Measurements from ENCODE around the gene RANBP10. TPM values are rescaled to one million over a fixed set of nuclear protein-coding genes. Genes with fewer than 3 reads are reported as not detected.

RANBP10 gene
- total RNA-seq, 1 donor from 2014 or later = 21.7 TPM

DNA sequence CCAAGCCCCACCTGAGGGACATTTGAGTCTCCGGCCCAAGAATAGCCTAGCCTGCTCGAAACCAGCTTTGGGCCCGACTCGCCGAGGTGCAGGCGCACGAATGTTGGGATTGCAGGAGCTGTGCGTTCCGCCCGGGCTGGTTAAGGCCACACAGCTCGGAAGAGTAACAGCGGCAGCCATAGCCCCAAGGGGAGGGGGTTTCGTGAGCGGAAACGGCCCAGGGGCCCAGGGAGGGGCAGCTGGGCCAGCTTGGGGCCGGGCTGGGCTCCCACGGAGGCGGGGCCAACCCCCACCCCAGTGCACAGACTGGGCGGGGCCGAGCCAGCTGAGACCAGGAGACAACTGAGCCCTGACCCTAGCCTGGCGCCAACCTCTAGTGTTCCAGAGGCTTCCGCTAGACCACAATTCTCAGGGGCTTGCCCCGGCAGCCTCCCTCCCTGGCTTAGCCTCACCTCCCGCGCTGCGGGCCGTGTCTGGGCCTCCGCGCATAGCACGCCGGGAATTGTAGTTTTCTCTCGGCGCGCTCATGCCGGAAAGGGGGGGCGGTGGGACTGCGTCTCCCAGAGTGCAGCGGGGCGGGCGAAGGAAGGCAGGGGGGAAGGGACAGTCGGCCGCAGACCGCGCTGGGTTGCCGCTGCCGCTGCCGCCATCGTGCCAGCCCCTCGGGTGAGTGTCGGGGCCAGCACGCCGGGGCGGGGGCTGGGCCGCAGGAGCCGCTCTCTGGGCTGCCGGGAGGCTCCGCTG lies 40.1 kb upstream of the RANBP10 start, which contains the start of gene NUTF2:
Gene NUTF2, plus strand, starts transcription at position 614 of the 744 bp plus-strand sequence. CDS start 18,198 bp downstream, outside the sequence.
- DNase-seq (ENCODE audit: low read depth, low spot score) = peak; percentile 96
- Mint-ChIP-seq H3K27ac (ENCODE audit: unreplicated experiment) (peak within 1 kb of the TSS; percentile 97), H3K4me3 (peak within 1 kb of the TSS; percentile 98), H3K9me3 (no peaks in the 10 kb centered on the region), H3K36me3 (ENCODE audit: low read depth) (no peaks in the 10 kb centered on the region), H3K4me1 (peaks cover 51% of the 10 kb centered on the region), H3K27me3 (ENCODE audit: low read depth) (no peaks in the 10 kb centered on the region)
- no peak for TF ChIP-seq CTCF (conservative IDR thresholded peaks at IDR 0.05)

DNA sequence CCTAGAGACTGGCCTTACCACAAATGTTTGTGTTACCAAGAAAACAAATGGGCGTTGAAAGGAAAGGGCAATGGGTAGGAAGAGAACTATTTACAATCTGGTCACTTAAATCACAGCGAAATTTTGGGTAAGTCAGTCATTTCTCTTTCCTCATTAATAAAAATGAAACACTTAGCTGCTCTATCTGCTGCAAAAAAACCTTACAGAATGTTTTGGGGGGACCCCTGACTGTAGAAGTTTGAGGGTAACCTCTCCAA lies 39.6 kb upstream of the RANBP10 start:
- Mint-ChIP-seq H3K4me3 (peak overlapping the region; percentile 88), H3K27ac (ENCODE audit: unreplicated experiment) (peak overlapping the region; percentile 94), H3K4me1 (peaks cover 54% of the 10 kb centered on the region)

GRCh38 chr16:67845291-67846062 lies 39.1 kb upstream of the RANBP10 start:
- Mint-ChIP-seq H3K36me3 (ENCODE audit: low read depth) (no peaks in the 10 kb centered on the region), H3K27me3 (ENCODE audit: low read depth) (no peaks in the 10 kb centered on the region), H3K27ac (ENCODE audit: unreplicated experiment) (peak overlapping the region; percentile 94), H3K9me3 (no peaks in the 10 kb centered on the region), H3K4me1 (peaks cover 54% of the 10 kb centered on the region), H3K4me3 (peak overlapping the region; percentile 88)
- DNase-seq (ENCODE audit: low read depth, low spot score) = no peak
- no peak for TF ChIP-seq CTCF (conservative IDR thresholded peaks at IDR 0.05)

More for the DNA sequence above, 39.6 kb upstream of the RANBP10 start:
- H3K36me3 Mint-ChIP-seq (ENCODE audit: low read depth) = no peaks in the 10 kb centered on the region
- no peaks in the 10 kb centered on the region for H3K9me3 Mint-ChIP-seq
- H3K27me3 Mint-ChIP-seq (ENCODE audit: low read depth) = no peaks in the 10 kb centered on the region
- no peak for DNase-seq (ENCODE audit: low read depth, low spot score)
- TF ChIP-seq CTCF (conservative IDR thresholded peaks at IDR 0.05) = no peak

DNA sequence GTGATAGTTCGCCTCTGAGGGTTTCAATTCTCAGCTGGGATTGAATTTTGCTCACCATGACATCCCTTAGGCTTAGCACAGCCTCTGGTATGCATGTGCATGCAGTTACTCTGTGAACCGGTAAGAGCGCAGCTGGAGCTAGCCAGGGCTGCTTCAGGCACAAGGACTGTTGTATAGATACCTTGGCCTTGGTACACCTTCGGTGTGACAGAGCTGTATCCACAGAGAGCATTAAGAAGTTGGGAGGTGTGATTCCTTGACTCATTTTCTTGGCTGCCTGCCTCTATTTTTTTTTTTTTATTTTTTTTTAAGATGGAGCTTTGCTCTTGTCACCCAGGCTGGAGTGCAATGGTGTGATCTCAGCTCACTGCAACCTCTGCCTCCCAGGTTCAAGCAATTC lies 38.1 kb upstream of the RANBP10 start:
- TF ChIP-seq CTCF (conservative IDR thresholded peaks at IDR 0.05) = no peak
- Mint-ChIP-seq H3K27ac (ENCODE audit: unreplicated experiment) (peak overlapping the region; percentile 29), H3K9me3 (no peaks in the 10 kb centered on the region), H3K4me3 (peak overlapping the region; percentile 88), H3K36me3 (ENCODE audit: low read depth) (no peaks in the 10 kb centered on the region), H3K27me3 (ENCODE audit: low read depth) (no peaks in the 10 kb centered on the region), H3K4me1 (peaks cover 54% of the 10 kb centered on the region)
- no peak for DNase-seq (ENCODE audit: low read depth, low spot score)

- H3K4me1 Mint-ChIP-seq = peaks cover 50% of the 10 kb centered on the region
- no peaks in the 10 kb centered on the region for H3K27me3 Mint-ChIP-seq (ENCODE audit: low read depth)
- peak; percentile 12 for DNase-seq (ENCODE audit: low read depth, low spot score)
- H3K36me3 Mint-ChIP-seq (ENCODE audit: low read depth) = no peaks in the 10 kb centered on the region
- no peaks in the 10 kb centered on the region for H3K9me3 Mint-ChIP-seq
- peak overlapping the region; percentile 88 for H3K4me3 Mint-ChIP-seq
- peak overlapping the region; percentile 89 for H3K27ac Mint-ChIP-seq (ENCODE audit: unreplicated experiment)
- peak; percentile 15 for TF ChIP-seq CTCF (conservative IDR thresholded peaks at IDR 0.05)
These were observed 37.0 kb upstream of the RANBP10 start for GRCh38 chr16:67843343-67843765.
